Natural killer cell (primary cell): ENCODE data around the gene MED13L. TPM values are rescaled to one million over a fixed set of nuclear protein-coding genes. Genes with fewer than 3 reads are reported as not detected.

Experiments
- ATAC-seq, 3 donors: fragments of 150-1000 bp in 2 of 3; fragments of 200-7000 bp in 1 of 3; cut with Tn5 transposase; 1 replicate in 1 of 3; 2 replicates in 2 of 3; pipeline ENCODE4 v1.10.0; 2021; ENCODE audit warnings: mild to moderate bottlenecking in 2 of 3, moderate library complexity in 2 of 3
- DNase-seq, 2 donors: peaks; one replicate each; pipeline versions ENCODE4 v3.0.0 to v3.0.0-alpha.2; 2013 to 2021; ENCODE audit warnings: mixed read lengths in 1 of 2
- H3K27ac ChIP-seq: one replicate; pipeline ENCODE4 v1.5.1; 2013; ENCODE audit warnings: mild to moderate bottlenecking, low read length
- H3K27me3 ChIP-seq: one replicate; pipeline ENCODE4 v1.6.1; 2013; ENCODE audit warnings: low read length; ENCODE audit not compliant: control insufficient read depth, insufficient read depth
- H3K36me3 ChIP-seq: one replicate; pipeline ENCODE4 v1.6.1; 2013; ENCODE audit warnings: low read length; ENCODE audit not compliant: control insufficient read depth, insufficient read depth
- H3K4me1 ChIP-seq: one replicate; pipeline ENCODE4 v1.6.1; 2013; ENCODE audit warnings: low read length; ENCODE audit not compliant: control insufficient read depth, insufficient read depth
- H3K4me3 ChIP-seq: one replicate; pipeline ENCODE4 v1.5.1; 2013; ENCODE audit warnings: low read length
- H3K9me3 ChIP-seq: one replicate; pipeline ENCODE4 v1.6.1; 2013; ENCODE audit warnings: low read length; ENCODE audit not compliant: control insufficient read depth, insufficient read depth
- H3K27ac Mint-ChIP-seq, 2 donors: one replicate each; pipeline ENCODE4 v1.8.0; 2022; ENCODE audit warnings: mild to moderate bottlenecking in 2 of 2, mixed read lengths in 2 of 2, moderate library complexity in 1 of 2
- H3K27me3 Mint-ChIP-seq, 2 donors: one replicate each; pipeline ENCODE4 v1.8.0; 2022; ENCODE audit warnings: low read depth in 2 of 2, mixed read lengths in 2 of 2
- H3K36me3 Mint-ChIP-seq: one replicate; pipeline ENCODE4 v1.8.0; 2022; ENCODE audit warnings: mixed read lengths
- H3K4me1 Mint-ChIP-seq, 2 donors: one replicate each; pipeline ENCODE4 v1.8.0; 2022; ENCODE audit warnings: mixed read lengths in 2 of 2
- H3K4me3 Mint-ChIP-seq: one replicate; pipeline ENCODE4 v1.8.0; 2022; ENCODE audit warnings: mild to moderate bottlenecking, moderate library complexity, mixed read lengths
- H3K9me3 Mint-ChIP-seq, 2 donors: one replicate each; pipeline ENCODE4 v1.8.0; 2022; ENCODE audit warnings: mixed read lengths in 2 of 2
- WGBS: methylation state at CpG from one replicate; pipeline ENCODE4 v1.1.7; 2013; ENCODE audit warnings: missing lambda C conversion rate; ENCODE audit not compliant: insufficient coverage; 5-methylcytosine and 5-hydroxymethylcytosine counted together
- intact Hi-C: fragments of 100-400 bp; cut with micrococcal nuclease; formaldehyde crosslinking; loops from one replicate; pipeline ENCODE4 v1.14.2; 2022
- total RNA-seq, 4 donors: library from RNA; stranded (reverse); fragments of 120-200 nt in 1 of 4; gene quantifications; one replicate each; pipeline versions ENCODE4 v1.2.3 to v1.2.4, GENCODE V29; 2013 to 2022
- TF ChIP-seq, protein P1 (sequence below): fragments of 200-600 bp; IDR thresholded peaks from one replicate; pipeline ENCODE4 v1.8.0; 2022; ENCODE audit warnings: antibody characterized with exemption

Gene MED13L
- total RNA-seq, 3 donors from 2014 or later (not counting 1 experiment from before 2014, with no cell fraction given): 237 to 316 (median 240) TPM

DNA sequence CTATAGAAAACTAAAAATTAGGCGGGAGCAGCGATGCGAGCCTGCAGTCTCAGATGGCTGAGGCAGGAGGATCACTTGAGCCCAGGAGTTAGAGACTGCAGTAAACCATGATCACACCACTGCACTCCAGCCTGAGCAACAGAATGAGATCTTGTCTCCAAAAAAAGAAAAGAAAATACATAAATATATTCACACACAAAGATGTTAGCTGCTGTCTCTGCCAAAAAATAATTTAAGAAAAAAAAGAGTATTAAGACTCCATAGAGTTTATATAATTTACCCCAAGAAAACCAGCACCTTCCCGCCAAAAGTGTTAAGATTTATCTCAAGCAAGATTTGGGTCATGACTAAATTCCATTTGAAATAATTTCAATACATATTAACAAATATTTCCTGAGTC lies 102.6 kb downstream of the MED13L start:
- TF ChIP-seq, protein P1, sequence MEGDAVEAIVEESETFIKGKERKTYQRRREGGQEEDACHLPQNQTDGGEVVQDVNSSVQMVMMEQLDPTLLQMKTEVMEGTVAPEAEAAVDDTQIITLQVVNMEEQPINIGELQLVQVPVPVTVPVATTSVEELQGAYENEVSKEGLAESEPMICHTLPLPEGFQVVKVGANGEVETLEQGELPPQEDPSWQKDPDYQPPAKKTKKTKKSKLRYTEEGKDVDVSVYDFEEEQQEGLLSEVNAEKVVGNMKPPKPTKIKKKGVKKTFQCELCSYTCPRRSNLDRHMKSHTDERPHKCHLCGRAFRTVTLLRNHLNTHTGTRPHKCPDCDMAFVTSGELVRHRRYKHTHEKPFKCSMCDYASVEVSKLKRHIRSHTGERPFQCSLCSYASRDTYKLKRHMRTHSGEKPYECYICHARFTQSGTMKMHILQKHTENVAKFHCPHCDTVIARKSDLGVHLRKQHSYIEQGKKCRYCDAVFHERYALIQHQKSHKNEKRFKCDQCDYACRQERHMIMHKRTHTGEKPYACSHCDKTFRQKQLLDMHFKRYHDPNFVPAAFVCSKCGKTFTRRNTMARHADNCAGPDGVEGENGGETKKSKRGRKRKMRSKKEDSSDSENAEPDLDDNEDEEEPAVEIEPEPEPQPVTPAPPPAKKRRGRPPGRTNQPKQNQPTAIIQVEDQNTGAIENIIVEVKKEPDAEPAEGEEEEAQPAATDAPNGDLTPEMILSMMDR: no peak
- H3K27ac ChIP-seq: no peak overlapping the region
- Mint-ChIP-seq H3K4me3 (no peak overlapping the region), H3K27ac (no peak overlapping the region), H3K4me1 (peaks cover 38 to 49% of the 10 kb centered on the region in 2 donors), H3K36me3 (no peaks in the 10 kb centered on the region), H3K9me3 (no peaks in the 10 kb centered on the region), H3K27me3 (no peaks in the 10 kb centered on the region)
- no peaks in the 10 kb centered on the region for H3K27me3 ChIP-seq
- WGBS: 97% methylated on average over 3 of the region's 4 CpGs
- no peaks in the 10 kb centered on the region for H3K4me1 ChIP-seq
- no peaks in the 10 kb centered on the region for H3K9me3 ChIP-seq
- DNase-seq: no peak
- intact Hi-C loops: no loop called here
- ATAC-seq: no peak
- H3K36me3 ChIP-seq: no peaks in the 10 kb centered on the region
- no peak overlapping the region for H3K4me3 ChIP-seq

DNA sequence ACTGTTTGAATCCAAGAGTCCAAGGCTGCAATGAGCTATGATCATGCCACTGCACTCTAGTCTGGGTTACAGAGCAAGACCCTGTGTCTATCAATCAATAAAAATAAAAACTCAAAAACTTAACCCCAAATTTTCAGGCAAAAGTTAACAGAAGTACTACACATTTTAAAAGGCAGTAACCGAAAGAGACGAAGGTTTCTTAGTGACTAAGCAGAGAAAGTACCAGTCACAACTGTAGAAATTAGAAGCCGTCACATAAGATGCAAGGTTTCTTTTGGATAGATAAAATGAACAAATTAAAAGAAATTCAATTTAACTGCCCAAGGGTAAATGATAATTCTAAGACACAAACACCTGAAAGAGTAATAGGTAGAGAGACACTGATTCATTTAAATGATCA lies 103.5 kb downstream of the MED13L start:
- TF ChIP-seq, protein P1: no peak
- Mint-ChIP-seq H3K27me3 (no peaks in the 10 kb centered on the region), H3K36me3 (no peaks in the 10 kb centered on the region), H3K4me3 (no peak overlapping the region), H3K4me1 (peaks cover 45% of the 10 kb centered on the region in 2 donors), H3K9me3 (no peaks in the 10 kb centered on the region), H3K27ac (no peak overlapping the region)
- H3K9me3 ChIP-seq: no peaks in the 10 kb centered on the region
- ATAC-seq (no peak), DNase-seq (no peak)
- WGBS: 89% methylated on average over 3 of the region's 3 CpGs
- H3K4me3 ChIP-seq: no peak overlapping the region
- no peaks in the 10 kb centered on the region for H3K27me3 ChIP-seq
- H3K27ac ChIP-seq: no peak overlapping the region
- intact Hi-C loops: no loop called here
- H3K4me1 ChIP-seq: no peaks in the 10 kb centered on the region
- no peaks in the 10 kb centered on the region for H3K36me3 ChIP-seq

DNA sequence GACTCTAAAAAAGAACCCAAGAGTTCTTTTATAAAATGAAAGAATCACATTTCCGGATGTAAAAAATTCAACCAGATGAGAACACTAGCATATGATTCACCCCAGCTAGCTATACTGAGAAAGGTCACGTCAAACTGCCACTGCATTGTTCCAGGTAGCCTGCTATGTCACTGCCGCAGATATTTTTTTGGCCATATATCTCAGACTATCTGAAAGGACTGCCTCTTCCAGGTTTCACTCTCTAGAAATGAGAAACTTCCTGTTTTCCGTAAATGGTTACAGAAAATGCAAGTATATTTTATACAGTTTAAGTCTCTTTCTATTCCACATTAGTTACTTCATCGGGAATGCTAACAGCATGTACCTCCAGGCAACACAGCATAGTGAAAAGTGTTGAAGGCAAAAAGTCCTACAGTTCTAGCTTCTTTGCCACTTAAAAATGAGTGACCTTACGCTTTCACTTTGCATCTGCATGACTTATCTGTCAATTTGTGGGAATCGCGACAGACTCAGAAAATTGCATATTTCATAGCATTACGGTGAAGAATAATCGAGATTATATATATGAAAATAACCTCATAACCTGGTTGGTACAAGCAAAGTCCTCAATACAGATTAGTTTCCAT lies 105.2 kb downstream of the MED13L start:
- 17% methylated on average over 8 of the region's 10 CpGs for WGBS
- Histone ChIP-seq H3K27ac (peak overlapping the region; percentile 4), H3K27me3 (no peaks in the 10 kb centered on the region), H3K9me3 (no peaks in the 10 kb centered on the region), H3K36me3 (no peaks in the 10 kb centered on the region), H3K4me3 (peak overlapping the region; percentile 0), H3K4me1 (no peaks in the 10 kb centered on the region)
- Mint-ChIP-seq H3K9me3 (no peaks in the 10 kb centered on the region), H3K27ac (peak overlapping the region; percentile 77 to 84), H3K36me3 (no peaks in the 10 kb centered on the region), H3K27me3 (no peaks in the 10 kb centered on the region), H3K4me1 (peaks cover 49 to 55% of the 10 kb centered on the region in 2 donors), H3K4me3 (peak overlapping the region; percentile 80)
- intact Hi-C loops: loop anchor here (2.0 kb wide), 1 partner anchor 16 kb away; no protein-coding TSS in a partner anchor
- TF ChIP-seq, protein P1: no peak
- DNase-seq (peak in 1 of 2 donors; percentile 31), ATAC-seq (peak; percentile 82 to 92 (median 86))

DNA sequence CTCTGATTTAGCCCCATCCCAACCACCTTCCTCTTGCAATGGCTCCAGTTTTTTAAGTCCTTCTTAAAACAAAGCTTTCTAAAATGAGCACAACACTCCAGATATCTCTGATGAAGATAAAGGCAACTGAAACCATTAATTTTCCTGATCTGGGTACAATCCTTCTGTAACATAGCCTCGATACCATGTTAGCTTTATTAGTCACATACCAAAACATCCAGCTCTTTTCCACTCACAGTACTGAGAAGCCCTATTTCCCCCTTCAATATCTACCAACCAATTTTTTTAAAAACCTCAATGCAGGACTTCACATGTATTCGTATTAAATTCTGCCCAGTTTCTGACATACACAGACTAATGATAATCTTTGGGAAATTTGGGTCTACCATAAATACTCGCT lies 105.9 kb downstream of the MED13L start:
- Histone ChIP-seq H3K9me3 (no peaks in the 10 kb centered on the region), H3K27me3 (no peaks in the 10 kb centered on the region), H3K27ac (no peak overlapping the region), H3K4me1 (no peaks in the 10 kb centered on the region), H3K4me3 (no peak overlapping the region), H3K36me3 (no peaks in the 10 kb centered on the region)
- Mint-ChIP-seq H3K36me3 (no peaks in the 10 kb centered on the region), H3K9me3 (no peaks in the 10 kb centered on the region), H3K27ac (peak overlapping the region; percentile 77 to 84), H3K27me3 (no peaks in the 10 kb centered on the region), H3K4me3 (peak overlapping the region; percentile 80), H3K4me1 (peaks cover 43 to 62% of the 10 kb centered on the region in 2 donors)
- DNase-seq (no peak), ATAC-seq (no peak)
- whole genome bisulfite sequencing: 90% methylated on average over 2 of the region's 3 CpGs
- TF ChIP-seq, protein P1: no peak
- intact Hi-C loops: no loop called here
